ENCODE data around the gene DDX20. TPM values are rescaled to one million over a fixed set of nuclear protein-coding genes. Genes with fewer than 3 reads are reported as not detected.

DDX20 gene
- total RNA-seq, 2 donors from 2014 or later = 6.1 to 8.8 TPM

GRCh38 chr1:111746614-111746999 lies 9.1 kb upstream of the DDX20 start:
- Histone ChIP-seq H3K36me3 (no peaks in the 10 kb centered on the region), H3K27me3 (no peaks in the 10 kb centered on the region), H3K4me1 (peaks cover 0 to 47% of the 10 kb centered on the region in 2 donors), H3K27ac (no peak overlapping the region), H3K4me3 (no peak overlapping the region), H3K9me3 (no peaks in the 10 kb centered on the region)
- TF ChIP-seq CTCF (IDR thresholded peaks at IDR 0.05) = no peak
- no peak for DNase-seq (ENCODE audit: low spot score)

- Histone ChIP-seq H3K27me3 (no peaks in the 10 kb centered on the region), H3K27ac (no peak overlapping the region), H3K9me3 (no peaks in the 10 kb centered on the region), H3K4me3 (no peak overlapping the region), H3K36me3 (no peaks in the 10 kb centered on the region), H3K4me1 (peaks cover 0 to 42% of the 10 kb centered on the region in 2 donors)
- peak; percentile 68 for DNase-seq (ENCODE audit: low spot score)
- peak; percentile 31 to 76 for TF ChIP-seq CTCF (IDR thresholded peaks at IDR 0.05)
These were observed 8.4 kb upstream of the DDX20 start for GRCh38 chr1:111747282-111747734.

GRCh38 chr1:111747947-111748346 lies 7.8 kb upstream of the DDX20 start:
- Histone ChIP-seq H3K27ac (no peak overlapping the region), H3K4me1 (peaks cover 0 to 35% of the 10 kb centered on the region in 2 donors)
- DNase-seq (ENCODE audit: low spot score) = no peak

GRCh38 chr1:111749628-111750027 lies 6.1 kb upstream of the DDX20 start:
- Histone ChIP-seq H3K4me3 (no peak overlapping the region), H3K9me3 (no peaks in the 10 kb centered on the region), H3K4me1 (peaks cover 0 to 24% of the 10 kb centered on the region in 2 donors), H3K27me3 (no peaks in the 10 kb centered on the region), H3K36me3 (no peaks in the 10 kb centered on the region), H3K27ac (no peak overlapping the region)
- TF ChIP-seq CTCF (IDR thresholded peaks at IDR 0.05) = no peak
- DNase-seq (ENCODE audit: low spot score) = no peak

More at GRCh38 chr1:111747947-111748346, 7.8 kb upstream of the DDX20 start:
- H3K27me3 ChIP-seq = no peaks in the 10 kb centered on the region
- no peak overlapping the region for H3K4me3 ChIP-seq
- no peak for TF ChIP-seq CTCF (IDR thresholded peaks at IDR 0.05)
- no peaks in the 10 kb centered on the region for H3K36me3 ChIP-seq
- H3K9me3 ChIP-seq = no peaks in the 10 kb centered on the region

- no peaks in the 10 kb centered on the region for H3K9me3 ChIP-seq
- no peak for DNase-seq (ENCODE audit: low spot score)
- TF ChIP-seq CTCF (IDR thresholded peaks at IDR 0.05) = no peak
- no peak overlapping the region for H3K4me3 ChIP-seq
- no peak overlapping the region for H3K27ac ChIP-seq
- H3K36me3 ChIP-seq = no peaks in the 10 kb centered on the region
- peaks cover 0 to 23% of the 10 kb centered on the region in 2 donors for H3K4me1 ChIP-seq
- no peaks in the 10 kb centered on the region for H3K27me3 ChIP-seq
These were observed 4.8 kb upstream of the DDX20 start for GRCh38 chr1:111750856-111751255.

- H3K4me3 ChIP-seq = no peak overlapping the region
- no peak for DNase-seq (ENCODE audit: low spot score)
- H3K9me3 ChIP-seq = no peaks in the 10 kb centered on the region
- H3K4me1 ChIP-seq = peaks cover 0 to 21% of the 10 kb centered on the region in 2 donors
- no peak for TF ChIP-seq CTCF (IDR thresholded peaks at IDR 0.05)
- H3K36me3 ChIP-seq = no peaks in the 10 kb centered on the region
- H3K27me3 ChIP-seq = no peaks in the 10 kb centered on the region
- no peak overlapping the region for H3K27ac ChIP-seq
These were observed 3.7 kb upstream of the DDX20 start for GRCh38 chr1:111751906-111752575.

Measured in right atrium auricular region (tissue), 2 donors.